Parietal lobe (tissue), 1 donor: ENCODE data around the gene CDY2B. TPM values are rescaled to one million over a fixed set of nuclear protein-coding genes. Genes with fewer than 3 reads are reported as not detected.

ENCODE experiments used
- total RNA-seq: library from RNA; depleted of rRNA; stranded (reverse); fragments of >200 nt; gene quantifications from one replicate; pipeline ENCODE4 v1.2.3, GENCODE V29; 2014

CDY2B gene, protein sequence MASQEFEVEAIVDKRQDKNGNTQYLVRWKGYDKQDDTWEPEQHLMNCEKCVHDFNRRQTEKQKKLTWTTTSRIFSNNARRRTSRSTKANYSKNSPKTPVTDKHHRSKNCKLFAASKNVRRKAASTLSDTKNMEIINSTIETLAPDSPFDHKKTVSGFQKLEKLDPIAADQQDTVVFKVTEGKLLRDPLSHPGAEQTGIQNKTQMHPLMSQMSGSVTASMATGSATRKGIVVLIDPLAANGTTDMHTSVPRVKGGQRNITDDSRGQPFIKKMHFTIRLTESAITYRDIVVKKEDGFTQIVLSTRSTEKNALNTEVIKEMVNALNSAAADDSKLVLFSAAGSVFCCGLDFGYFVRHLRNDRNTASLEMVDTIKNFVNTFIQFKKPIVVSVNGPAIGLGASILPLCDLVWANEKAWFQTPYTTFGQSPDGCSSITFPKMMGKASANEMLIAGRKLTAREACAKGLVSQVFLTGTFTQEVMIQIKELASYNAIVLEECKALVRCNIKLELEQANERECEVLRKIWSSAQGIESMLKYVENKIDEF
- total RNA-seq = not detected

DNA sequence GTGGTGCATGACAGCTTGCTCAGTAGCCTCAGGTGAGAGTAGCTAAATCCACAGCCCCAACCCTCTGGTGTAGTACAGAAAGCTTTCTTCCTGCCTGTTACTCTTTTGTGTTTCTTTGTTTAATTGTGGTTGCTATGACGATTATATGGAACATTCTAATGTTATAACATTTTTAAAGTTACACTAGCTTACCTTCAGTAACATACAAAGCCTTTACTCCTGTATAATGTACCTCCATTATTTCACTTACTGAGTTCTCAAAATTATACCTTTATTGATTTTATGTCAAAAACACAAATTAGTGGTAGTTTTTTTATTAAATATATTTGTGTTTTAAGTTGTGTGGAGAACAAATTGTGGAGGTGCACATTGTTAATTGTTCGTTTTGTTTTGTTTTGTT, at the start of gene CDY2B:
Gene CDY2B, minus strand, starts transcription at position 101 of the 400 bp plus-strand sequence. CDS start 328 bp downstream, outside the sequence.

Other genes with a start within 250 kb of the CDY2B start
- gene CDY2A, start 145.6 kb upstream of the CDY2B start, total RNA-seq = not detected